ENCODE results near the gene TSPAN12. TPM values are rescaled to one million over a fixed set of nuclear protein-coding genes. Genes with fewer than 3 reads are reported as not detected.

Gene TSPAN12
- total RNA-seq, 1 donor from 2014 or later, result 11.7 TPM

DNA sequence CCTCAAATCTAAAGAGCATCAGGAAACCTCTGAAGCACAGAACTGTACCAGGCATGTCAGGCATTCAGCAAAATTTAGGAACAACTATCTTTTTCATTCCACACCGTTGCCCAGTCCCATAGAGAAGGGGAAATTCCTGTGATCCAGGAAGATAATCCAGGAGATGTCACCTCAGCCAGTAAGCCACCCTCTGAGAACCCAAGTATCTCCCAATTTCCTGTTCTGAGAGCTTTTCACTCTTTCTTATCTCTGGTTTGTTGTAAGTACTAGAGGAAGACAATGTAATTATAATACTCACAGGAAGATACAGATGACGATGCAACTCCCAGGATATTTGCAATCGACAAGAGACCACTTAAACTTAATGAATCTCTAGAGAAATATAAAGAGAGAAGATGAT lies 97.1 kb downstream of the TSPAN12 start:
- TF ChIP-seq CTCF (conservative IDR thresholded peaks at IDR 0.05; ENCODE audit: low read depth, low read length), result no peak
- DNase-seq (ENCODE audit: low read depth), result no peak
- H3K4me3 ChIP-seq (ENCODE audit: low read depth, low read length), result no peak overlapping the region

DNA sequence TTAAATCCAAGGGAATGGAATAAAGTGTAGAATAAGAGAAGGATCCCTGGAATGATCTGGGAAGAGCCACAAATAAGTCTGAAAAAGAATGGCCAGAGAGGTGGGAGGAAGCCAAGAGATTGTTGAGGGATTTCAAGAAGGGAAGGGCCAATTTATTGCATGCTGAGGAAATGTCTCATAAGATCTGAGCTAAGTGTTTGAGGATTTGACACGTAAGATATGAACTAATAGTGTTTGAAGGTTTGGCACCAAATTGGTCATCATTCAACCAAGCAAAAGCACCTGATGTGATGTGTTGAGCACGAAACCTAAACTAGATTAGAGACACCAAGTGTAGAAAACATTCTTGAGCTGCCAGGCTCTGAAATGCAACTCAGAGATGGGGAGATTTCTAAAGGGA lies 97.9 kb downstream of the TSPAN12 start:
- TF ChIP-seq CTCF (conservative IDR thresholded peaks at IDR 0.05; ENCODE audit: low read depth, low read length), result no peak
- no peak for DNase-seq (ENCODE audit: low read depth)
- H3K4me3 ChIP-seq (ENCODE audit: low read depth, low read length), result no peak overlapping the region

DNA sequence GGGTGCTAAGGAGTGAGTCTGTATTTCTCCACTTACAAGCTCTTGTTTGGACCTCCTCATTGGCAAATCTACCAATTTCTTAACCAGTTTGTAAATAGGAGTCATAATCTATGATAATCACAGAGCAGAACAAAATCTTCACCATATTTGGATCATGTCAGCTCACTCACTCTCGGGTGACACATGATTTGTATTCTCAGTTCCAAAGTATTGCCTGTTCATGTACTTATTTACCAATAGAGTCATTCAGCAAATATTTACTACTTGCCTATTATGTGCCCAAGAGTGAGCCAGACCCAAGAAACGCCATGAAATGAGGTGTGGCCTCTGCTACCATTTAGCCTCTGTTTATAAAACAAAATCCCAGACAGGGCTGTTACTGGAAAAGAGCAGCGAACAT lies 114.8 kb downstream of the TSPAN12 start:
- peak; percentile 52 for DNase-seq (ENCODE audit: low read depth)
- no peak overlapping the region for H3K4me3 ChIP-seq (ENCODE audit: low read depth, low read length)
- no peak for TF ChIP-seq CTCF (conservative IDR thresholded peaks at IDR 0.05; ENCODE audit: low read depth, low read length)

DNA sequence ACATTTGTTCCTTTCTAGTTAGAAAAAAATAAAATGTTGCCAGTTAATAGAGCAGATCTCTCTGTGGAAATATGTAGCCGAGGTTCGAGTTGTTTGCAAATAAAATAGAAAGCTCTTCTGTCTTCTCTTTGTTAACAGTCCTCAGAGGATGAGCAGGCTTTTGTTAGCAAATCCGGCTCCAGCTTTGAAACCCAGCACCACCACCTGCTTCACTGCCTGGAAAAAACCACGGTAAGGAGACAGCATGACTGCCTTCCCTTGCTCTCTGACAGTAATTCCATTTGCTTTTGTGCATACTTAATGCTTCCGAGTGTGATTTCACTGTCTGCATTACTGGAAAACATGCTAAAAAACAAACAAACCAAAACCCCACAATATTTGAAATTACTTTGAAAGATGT lies 115.6 kb downstream of the TSPAN12 start:
- DNase-seq (ENCODE audit: low read depth), result no peak
- TF ChIP-seq CTCF (conservative IDR thresholded peaks at IDR 0.05; ENCODE audit: low read depth, low read length), result no peak
- H3K4me3 ChIP-seq (ENCODE audit: low read depth, low read length), result no peak overlapping the region

DNA sequence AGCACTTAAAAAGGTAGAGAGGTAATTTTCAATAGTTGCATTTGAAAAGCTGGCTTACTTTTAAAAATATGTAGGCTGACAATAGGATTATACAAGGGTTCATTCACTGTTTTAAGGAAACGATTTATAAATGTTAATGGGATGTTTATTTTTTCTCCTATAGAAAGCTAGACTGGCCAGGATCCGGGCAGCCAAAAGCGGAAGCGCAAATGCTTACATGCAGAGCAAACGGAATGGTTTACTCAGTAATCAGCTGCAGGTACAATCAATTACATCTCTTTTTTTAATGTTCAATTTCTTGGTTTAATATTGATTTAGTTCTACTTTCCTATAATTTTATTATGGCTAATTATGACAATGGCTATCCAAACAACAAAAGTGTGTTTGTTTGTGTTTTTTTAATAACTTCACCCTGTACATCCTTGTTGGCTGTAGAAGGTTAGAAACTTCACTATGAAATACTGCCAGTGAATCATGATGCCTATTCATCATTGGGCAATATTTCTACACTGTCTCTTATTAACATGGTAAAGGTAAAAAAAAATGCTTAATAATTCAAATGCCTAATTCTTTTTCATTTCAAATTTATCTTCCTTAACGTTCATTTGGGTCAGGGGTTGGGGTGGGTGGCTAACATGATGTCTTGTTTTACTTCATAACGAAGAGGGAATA lies 116.4 kb downstream of the TSPAN12 start:
- TF ChIP-seq CTCF (conservative IDR thresholded peaks at IDR 0.05; ENCODE audit: low read depth, low read length), result no peak
- no peak for DNase-seq (ENCODE audit: low read depth)
- H3K4me3 ChIP-seq (ENCODE audit: low read depth, low read length), result no peak overlapping the region

GRCh38 chr7:120740348-120740747 lies 117.6 kb downstream of the TSPAN12 start:
- no peak for DNase-seq (ENCODE audit: low read depth)
- H3K4me3 ChIP-seq (ENCODE audit: low read depth, low read length), result no peak overlapping the region
- TF ChIP-seq CTCF (conservative IDR thresholded peaks at IDR 0.05; ENCODE audit: low read depth, low read length), result no peak

DNA sequence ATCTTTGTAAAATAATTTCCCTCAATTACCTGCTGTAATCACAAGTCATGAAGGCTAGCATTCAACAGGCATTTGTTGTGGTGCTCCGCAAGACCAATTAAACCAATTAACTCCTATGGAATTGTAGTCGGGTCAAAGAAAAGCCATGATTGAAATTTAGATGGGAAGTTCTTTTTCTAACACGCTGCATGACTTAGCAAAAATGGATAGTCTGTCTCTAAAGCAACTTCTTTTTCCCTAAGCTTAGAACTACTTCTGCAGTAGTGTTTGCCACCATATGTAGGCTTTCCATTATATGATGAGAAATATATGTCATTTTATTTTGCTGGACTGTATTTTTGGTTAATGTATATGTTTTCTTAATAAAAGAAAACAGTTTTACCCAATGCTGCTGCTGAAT lies 119.1 kb downstream of the TSPAN12 start:
- no peak for DNase-seq (ENCODE audit: low read depth)
- H3K4me3 ChIP-seq (ENCODE audit: low read depth, low read length), result no peak overlapping the region
- no peak for TF ChIP-seq CTCF (conservative IDR thresholded peaks at IDR 0.05; ENCODE audit: low read depth, low read length)

All from epithelial cell of proximal tubule (primary cell).